OCI-LY1 (cell line): ENCODE measurements around the gene CRTC3.

Experiments
- H2AFZ ChIP-seq: fragments of 200-600 bp; sonication (generic), shearing (Covaris generic); 2 replicates; pipeline ENCODE4 v1.6.0; 2014; ENCODE audit warnings: antibody characterized with exemption, mild to moderate bottlenecking, low read length
- H3F3A ChIP-seq: fragments of 200-600 bp; sonication (generic), shearing (Covaris generic); 2 replicates; pipeline ENCODE4 v1.6.0; 2014; ENCODE audit warnings: mild to moderate bottlenecking, antibody characterized with exemption, low read length, moderate library complexity; ENCODE audit not compliant: insufficient read depth
- H3K27ac ChIP-seq: fragments of 200-600 bp; sonication (generic); 2 replicates; pipeline ENCODE4 v1.5.1; 2014; ENCODE audit warnings: low read length, mixed run types, mild to moderate bottlenecking, low read depth; ENCODE audit not compliant: poor library complexity, severe bottlenecking
- H3K27me3 ChIP-seq: fragments of 200-600 bp; sonication (generic); 2 replicates; pipeline ENCODE4 v1.6.0; 2014; ENCODE audit warnings: antibody characterized with exemption, mild to moderate bottlenecking, low read length, moderate library complexity; ENCODE audit not compliant: insufficient read depth
- H3K36me3 ChIP-seq: fragments of 200-600 bp; sonication (generic); 2 replicates; pipeline ENCODE4 v1.6.1; 2014; ENCODE audit warnings: mild to moderate bottlenecking, antibody characterized with exemption, low read length, moderate library complexity, mixed read lengths; ENCODE audit not compliant: insufficient read depth
- H3K4me1 ChIP-seq: fragments of 200-600 bp; sonication (generic); 2 replicates; pipeline ENCODE4 v1.5.1; 2014; ENCODE audit warnings: mild to moderate bottlenecking, low read length, moderate library complexity; ENCODE audit not compliant: insufficient read depth, severe bottlenecking
- H3K4me2 ChIP-seq: fragments of 200-600 bp; sonication (generic), shearing (Covaris generic); 2 replicates; pipeline ENCODE4 v1.6.1; 2014; ENCODE audit warnings: low read length
- H3K4me3 ChIP-seq: fragments of 200-600 bp; sonication (generic); 2 replicates; pipeline ENCODE4 v1.5.1; 2014; ENCODE audit warnings: low read length, low read depth, mild to moderate bottlenecking, mixed read lengths; ENCODE audit not compliant: poor library complexity, severe bottlenecking
- H3K79me2 ChIP-seq: fragments of 200-600 bp; shearing (Covaris generic); 2 replicates; pipeline ENCODE4 v1.6.1; 2016; ENCODE audit warnings: mixed run types, low read length, mixed read lengths; ENCODE audit not compliant: insufficient read depth
- H3K9ac ChIP-seq: fragments of 200-600 bp; sonication (generic), shearing (Covaris generic); 2 replicates; pipeline ENCODE4 v1.6.1; 2014; ENCODE audit warnings: mild to moderate bottlenecking, low read length, mixed read lengths
- H3K9me2 ChIP-seq: fragments of 200-600 bp; sonication (generic), shearing (Covaris generic); 2 replicates; pipeline ENCODE4 v1.6.1; 2014; ENCODE audit warnings: low read depth, mild to moderate bottlenecking, low read length, mixed read lengths
- H3K9me3 ChIP-seq: fragments of 200-600 bp; shearing (Covaris generic); 2 replicates; pipeline ENCODE4 v1.6.1; 2014; ENCODE audit warnings: low read length, mixed read lengths
- H4K20me1 ChIP-seq: fragments of 200-600 bp; sonication (generic), shearing (Covaris generic); 2 replicates; pipeline ENCODE4 v1.6.0; 2016; ENCODE audit warnings: mild to moderate bottlenecking, low read length; ENCODE audit not compliant: insufficient read depth
- CTCF ChIP-seq: fragments of 200-600 bp; sonication (generic), shearing (Covaris generic); IDR thresholded peaks from 2 replicates; pipeline ENCODE4 v1.5.1; 2017; ENCODE audit warnings: mild to moderate bottlenecking, antibody characterized with exemption, low read length, moderate library complexity, mixed read lengths
- EZH2 ChIP-seq: fragments of 200-600 bp; sonication (generic), shearing (Covaris generic); IDR thresholded peaks from 2 replicates; pipeline ENCODE4 v1.8.0; 2017; ENCODE audit warnings: borderline replicate concordance, mixed run types, mild to moderate bottlenecking, antibody characterized with exemption, low read length, moderate library complexity, mixed read lengths

CRTC3 gene

GRCh38 chr15:90584841-90585240 lies 55.1 kb downstream of the CRTC3 start:
- Histone ChIP-seq H4K20me1 (no peaks in the 10 kb centered on the region), H2AFZ (no peak overlapping the region), H3K9me3 (no peaks in the 10 kb centered on the region), H3K36me3 (no peaks in the 10 kb centered on the region), H3K27me3 (no peaks in the 10 kb centered on the region), H3F3A (no peaks in the 10 kb centered on the region), H3K4me1 (no peaks in the 10 kb centered on the region), H3K9ac (no peak overlapping the region), H3K4me3 (no peak overlapping the region), H3K9me2 (no peaks in the 10 kb centered on the region), H3K79me2 (no peaks in the 10 kb centered on the region), H3K4me2 (no peak overlapping the region), H3K27ac (no peak overlapping the region)
- TF ChIP-seq EZH2 (no peak), CTCF (no peak)

- H3K9me3 ChIP-seq: no peaks in the 10 kb centered on the region
- no peak for TF ChIP-seq CTCF
- H4K20me1 ChIP-seq: no peaks in the 10 kb centered on the region
- no peaks in the 10 kb centered on the region for H3K79me2 ChIP-seq
- H3K9ac ChIP-seq: no peak overlapping the region
- no peaks in the 10 kb centered on the region for H3K27me3 ChIP-seq
- no peak overlapping the region for H3K27ac ChIP-seq
- no peak overlapping the region for H3K4me2 ChIP-seq
- H3F3A ChIP-seq: no peaks in the 10 kb centered on the region
- no peaks in the 10 kb centered on the region for H3K36me3 ChIP-seq
- H2AFZ ChIP-seq: no peak overlapping the region
- H3K4me3 ChIP-seq: no peak overlapping the region
- peaks cover 3% of the 10 kb centered on the region for H3K4me1 ChIP-seq
- no peaks in the 10 kb centered on the region for H3K9me2 ChIP-seq
These were observed 56.1 kb downstream of the CRTC3 start for GRCh38 chr15:90585863-90586262.

GRCh38 chr15:90586948-90587347 lies 57.2 kb downstream of the CRTC3 start:
- Histone ChIP-seq H4K20me1 (no peaks in the 10 kb centered on the region), H3K9me2 (no peaks in the 10 kb centered on the region), H3K4me2 (no peak overlapping the region), H2AFZ (no peak overlapping the region), H3F3A (no peaks in the 10 kb centered on the region), H3K9ac (no peak overlapping the region), H3K4me1 (peaks cover 3% of the 10 kb centered on the region), H3K27ac (no peak overlapping the region), H3K79me2 (no peaks in the 10 kb centered on the region), H3K27me3 (no peaks in the 10 kb centered on the region), H3K36me3 (no peaks in the 10 kb centered on the region), H3K9me3 (no peaks in the 10 kb centered on the region), H3K4me3 (no peak overlapping the region)
- no peak for TF ChIP-seq CTCF
- TF ChIP-seq EZH2: no peak
